GM12878 (cell line): Measurements from ENCODE around the gene CLDN7. TPM values are rescaled to one million over a fixed set of nuclear protein-coding genes. Genes with fewer than 3 reads are reported as not detected.

Experiments used
- CEBPB ChIP-seq, 2 experiments: fragments of 150-350 bp in 1 of 2; IDR thresholded peaks; 2 replicates each; pipeline ENCODE4 v1.6.1; 2012 to 2014; ENCODE audit warnings: low read depth in 2 of 2, low read length in 2 of 2, borderline replicate concordance in 1 of 2, inconsistent platforms in 1 of 2
- GATAD2B ChIP-seq: fragments of 450-650 bp; conservative IDR thresholded peaks from 2 replicates; pipeline ENCODE4 v1.6.1; 2017; ENCODE audit warnings: low read depth, mild to moderate bottlenecking, moderate library complexity
- PBX3 ChIP-seq: IDR thresholded peaks from 2 replicates; pipeline ENCODE4 v1.6.1; 2011; ENCODE audit warnings: mild to moderate bottlenecking, low read depth, low read length, moderate library complexity; ENCODE audit not compliant: insufficient replicate concordance
- POU2F2 ChIP-seq: IDR thresholded peaks from 3 replicates; pipeline ENCODE4 v1.6.1; 2011; ENCODE audit warnings: low read depth, mild to moderate bottlenecking, low read length, borderline replicate concordance
- polyA plus RNA-seq, 11 experiments: library from polyadenylated mRNA; depleted of rRNA in 4 of 11; unstranded in 6 of 11; stranded (reverse) in 5 of 11; fragments of >200 nt; fragmentation: Nextera tagmentation in 4 of 11; fragmentation: Illumina TruSeq in 1 of 11; extraction: Ambion mirVana in 4 of 11; extraction: Trizol in 1 of 11; gene quantifications; 1 replicate in 1 of 11; 2 replicates in 10 of 11; pipeline versions ENCODE4 v1.2.1 to v1.2.3, GENCODE V29; 2011 to 2016; ENCODE audit warnings: inconsistent platforms in 2 of 11, missing spikeins in 2 of 11, low read depth in 1 of 11
- total RNA-seq, 4 experiments: library from RNA; depleted of rRNA in 3 of 4; stranded (reverse); fragments of >200 nt in 3 of 4; fragmentation: Illumina TruSeq in 1 of 4; extraction: Trizol in 1 of 4; gene quantifications; 2 replicates each; pipeline versions ENCODE4 v1.2.1 to v1.2.3, GENCODE V29; 2013 to 2021
- TF ChIP-seq, protein P1 (sequence below): IDR thresholded peaks from 2 replicates; pipeline ENCODE4 v1.6.1; 2012; ENCODE audit warnings: mild to moderate bottlenecking, low read depth, low read length
- TF ChIP-seq, protein P2 (sequence below): IDR thresholded peaks from 2 replicates; pipeline ENCODE4 v1.6.1; 2012; ENCODE audit warnings: low read depth, low read length, improper control_type of control experiment

CLDN7 gene
- total and polyA plus RNA-seq, 10 of the 15 experiments (the other 5 are each of a cell fraction or from before 2014, with no cell fraction given): 0.19 to 1.3 (median 0.36) TPM; not detected in 5

DNA sequence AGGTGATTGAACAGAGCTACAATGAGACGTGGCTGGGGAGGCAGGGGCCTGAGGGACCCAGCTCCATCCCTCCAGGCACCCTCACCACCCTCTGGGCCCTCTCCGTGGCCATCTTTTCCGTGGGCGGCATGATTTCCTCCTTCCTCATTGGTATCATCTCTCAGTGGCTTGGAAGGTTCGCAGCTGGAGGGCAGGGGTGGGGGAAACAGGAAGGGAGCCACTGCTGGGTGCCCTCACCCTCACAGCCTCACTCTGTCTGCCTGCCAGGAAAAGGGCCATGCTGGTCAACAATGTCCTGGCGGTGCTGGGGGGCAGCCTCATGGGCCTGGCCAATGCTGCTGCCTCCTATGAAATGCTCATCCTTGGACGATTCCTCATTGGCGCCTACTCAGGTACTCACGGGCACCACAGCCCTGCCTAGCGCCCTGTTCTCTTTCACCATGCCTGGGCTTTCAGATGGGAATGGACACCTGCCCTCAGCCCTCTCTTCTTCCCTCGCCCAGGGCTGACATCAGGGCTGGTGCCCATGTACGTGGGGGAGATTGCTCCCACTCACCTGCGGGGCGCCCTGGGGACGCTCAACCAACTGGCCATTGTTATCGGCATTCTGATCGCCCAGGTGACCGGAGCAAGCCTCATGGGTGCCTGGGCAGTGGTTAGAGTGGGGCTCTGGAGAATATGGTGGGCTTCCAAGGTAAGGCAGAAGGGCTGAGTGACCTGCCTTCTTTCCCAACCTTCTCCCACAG is 21.4 kb upstream of the CLDN7 start (continued):
- TF ChIP-seq PBX3 (no peak), POU2F2 (no peak), CEBPB (IDR thresholded peaks at IDR 0.05; ENCODE audit: borderline replicate concordance in 1 of 2, low read depth in 2 of 2, low read length in 2 of 2) (no peak), GATAD2B (no peak)
- TF ChIP-seq, protein P1, sequence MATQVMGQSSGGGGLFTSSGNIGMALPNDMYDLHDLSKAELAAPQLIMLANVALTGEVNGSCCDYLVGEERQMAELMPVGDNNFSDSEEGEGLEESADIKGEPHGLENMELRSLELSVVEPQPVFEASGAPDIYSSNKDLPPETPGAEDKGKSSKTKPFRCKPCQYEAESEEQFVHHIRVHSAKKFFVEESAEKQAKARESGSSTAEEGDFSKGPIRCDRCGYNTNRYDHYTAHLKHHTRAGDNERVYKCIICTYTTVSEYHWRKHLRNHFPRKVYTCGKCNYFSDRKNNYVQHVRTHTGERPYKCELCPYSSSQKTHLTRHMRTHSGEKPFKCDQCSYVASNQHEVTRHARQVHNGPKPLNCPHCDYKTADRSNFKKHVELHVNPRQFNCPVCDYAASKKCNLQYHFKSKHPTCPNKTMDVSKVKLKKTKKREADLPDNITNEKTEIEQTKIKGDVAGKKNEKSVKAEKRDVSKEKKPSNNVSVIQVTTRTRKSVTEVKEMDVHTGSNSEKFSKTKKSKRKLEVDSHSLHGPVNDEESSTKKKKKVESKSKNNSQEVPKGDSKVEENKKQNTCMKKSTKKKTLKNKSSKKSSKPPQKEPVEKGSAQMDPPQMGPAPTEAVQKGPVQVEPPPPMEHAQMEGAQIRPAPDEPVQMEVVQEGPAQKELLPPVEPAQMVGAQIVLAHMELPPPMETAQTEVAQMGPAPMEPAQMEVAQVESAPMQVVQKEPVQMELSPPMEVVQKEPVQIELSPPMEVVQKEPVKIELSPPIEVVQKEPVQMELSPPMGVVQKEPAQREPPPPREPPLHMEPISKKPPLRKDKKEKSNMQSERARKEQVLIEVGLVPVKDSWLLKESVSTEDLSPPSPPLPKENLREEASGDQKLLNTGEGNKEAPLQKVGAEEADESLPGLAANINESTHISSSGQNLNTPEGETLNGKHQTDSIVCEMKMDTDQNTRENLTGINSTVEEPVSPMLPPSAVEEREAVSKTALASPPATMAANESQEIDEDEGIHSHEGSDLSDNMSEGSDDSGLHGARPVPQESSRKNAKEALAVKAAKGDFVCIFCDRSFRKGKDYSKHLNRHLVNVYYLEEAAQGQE: no peak
- TF ChIP-seq, protein P2, sequence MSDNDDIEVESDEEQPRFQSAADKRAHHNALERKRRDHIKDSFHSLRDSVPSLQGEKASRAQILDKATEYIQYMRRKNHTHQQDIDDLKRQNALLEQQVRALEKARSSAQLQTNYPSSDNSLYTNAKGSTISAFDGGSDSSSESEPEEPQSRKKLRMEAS: no peak
